NOMO-1 treated with DMSO at 0.1 percent for 48 hours (cell line): ENCODE measurements around the gene VCAN.

Experiments used
- DNase-seq: peaks from one replicate; lab custom pipeline; 2025; ENCODE audit not compliant: unreplicated experiment; lab: John Stamatoyannopoulos, UW

VCAN gene

DNA sequence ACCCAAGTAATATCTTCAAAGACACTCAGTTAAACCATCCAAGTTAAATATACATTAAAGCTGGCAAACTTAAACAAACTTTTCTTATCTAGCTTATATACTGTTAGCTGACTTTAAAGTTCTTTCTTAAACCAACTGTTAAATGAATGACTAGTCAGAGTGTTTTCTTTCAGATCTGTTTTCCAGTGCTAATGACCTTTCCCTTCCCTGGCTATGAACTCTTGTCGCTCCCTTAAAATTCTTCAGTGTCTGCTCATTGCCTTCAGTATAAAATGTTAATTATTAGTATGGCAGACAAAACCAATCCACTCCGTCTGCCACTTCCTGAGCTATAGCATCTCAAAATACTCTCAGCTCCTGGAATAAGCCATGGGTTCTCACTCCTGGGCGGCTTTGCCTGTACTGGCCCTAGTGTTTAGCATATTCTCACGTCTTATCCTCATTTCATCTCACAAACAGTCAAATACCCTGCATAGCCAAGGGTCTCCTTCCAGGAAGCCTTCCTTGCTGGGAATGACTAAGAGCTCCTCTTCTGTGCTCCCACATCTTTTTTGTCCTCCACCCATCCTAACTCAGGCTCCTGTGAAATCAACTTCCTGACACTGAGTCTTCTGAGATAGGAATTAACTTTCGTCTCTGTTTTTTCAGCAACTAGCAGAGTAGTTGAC lies 87.7 kb downstream of the VCAN start:
- DNase-seq, result no peak

DNA sequence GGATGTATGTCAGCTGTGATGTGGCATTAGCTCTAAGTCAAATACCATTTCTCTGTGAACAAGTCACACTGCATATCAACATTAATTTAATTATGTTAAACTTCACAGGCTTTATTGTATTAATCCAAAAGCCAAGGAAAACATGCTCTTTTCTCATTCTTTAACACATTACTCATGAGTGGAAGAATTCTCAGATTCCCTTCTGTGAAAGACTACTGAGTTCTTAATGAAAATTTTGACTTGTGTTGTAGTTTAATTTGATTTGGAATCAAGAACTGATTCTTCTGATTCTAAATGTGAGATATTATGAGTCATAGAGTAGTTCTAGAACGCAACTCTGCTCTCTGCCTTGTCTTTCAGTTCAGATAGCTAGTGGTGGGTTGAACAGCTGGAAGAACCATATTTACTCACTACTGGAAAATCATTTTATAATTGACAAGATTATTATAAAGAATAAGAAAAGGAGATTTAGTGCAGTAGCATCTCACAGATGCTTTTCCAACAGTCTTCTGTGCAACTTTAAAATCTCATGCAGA lies 90.6 kb downstream of the VCAN start:
- DNase-seq, result no peak

GRCh38 chr5:83562791-83563557 lies 91.4 kb downstream of the VCAN start:
- no peak for DNase-seq

GRCh38 chr5:83563631-83564030 lies 92.1 kb downstream of the VCAN start:
- DNase-seq, result no peak

DNA sequence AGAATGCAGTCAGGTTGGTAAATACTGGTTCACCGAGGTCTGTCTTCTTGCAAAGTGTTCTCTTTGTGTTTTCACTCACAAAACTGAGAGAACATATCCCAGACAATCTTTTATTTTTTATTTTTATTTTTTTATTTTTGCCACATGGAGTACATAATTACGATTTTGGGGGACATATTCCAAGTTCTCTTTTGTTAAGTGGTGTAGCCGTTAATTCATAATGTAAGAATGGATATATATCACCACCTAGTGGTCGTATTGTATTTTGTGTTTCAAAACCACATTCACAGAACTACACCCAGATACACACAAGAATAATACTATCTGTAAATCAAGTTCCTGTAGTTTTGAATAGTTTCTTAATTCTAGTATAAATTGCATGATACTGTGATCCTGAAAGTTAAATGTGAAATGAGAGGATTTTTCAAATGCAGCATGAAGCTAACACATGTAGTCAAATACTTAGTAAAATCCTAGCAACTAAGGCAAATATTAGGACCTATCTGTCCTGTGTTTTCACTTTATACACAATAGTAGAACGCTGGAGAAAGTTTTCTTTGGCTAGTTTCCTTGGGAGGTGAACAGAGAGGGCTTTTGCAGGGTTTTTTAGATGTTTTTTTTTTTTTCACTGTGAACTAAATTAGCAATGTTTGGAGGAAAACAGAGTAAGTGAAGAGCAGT lies 92.7 kb downstream of the VCAN start:
- DNase-seq, result peak; percentile 47

- no peak for DNase-seq
Observed at GRCh38 chr5:83567741-83568140, 96.2 kb downstream of the VCAN start.

- no peak for DNase-seq
Observed at GRCh38 chr5:83568186-83568585, 96.6 kb downstream of the VCAN start.

- no peak for DNase-seq
Observed at GRCh38 chr5:83570916-83571315, 99.4 kb downstream of the VCAN start.

DNA sequence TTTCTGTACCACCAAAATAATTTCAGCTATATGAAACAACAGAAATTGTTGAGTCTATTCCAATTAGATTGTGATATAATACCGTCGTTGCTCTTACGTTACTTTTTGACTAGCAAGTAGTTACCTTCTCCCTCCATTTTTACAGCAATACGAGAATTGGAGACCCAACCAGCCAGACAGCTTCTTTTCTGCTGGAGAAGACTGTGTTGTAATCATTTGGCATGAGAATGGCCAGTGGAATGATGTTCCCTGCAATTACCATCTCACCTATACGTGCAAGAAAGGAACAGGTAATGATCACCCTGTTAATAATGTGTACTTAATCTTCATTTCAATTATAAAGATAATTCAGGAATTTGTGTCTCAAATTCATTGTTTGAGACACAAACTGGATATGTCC lies 100.7 kb downstream of the VCAN start:
- DNase-seq, result no peak

DNA sequence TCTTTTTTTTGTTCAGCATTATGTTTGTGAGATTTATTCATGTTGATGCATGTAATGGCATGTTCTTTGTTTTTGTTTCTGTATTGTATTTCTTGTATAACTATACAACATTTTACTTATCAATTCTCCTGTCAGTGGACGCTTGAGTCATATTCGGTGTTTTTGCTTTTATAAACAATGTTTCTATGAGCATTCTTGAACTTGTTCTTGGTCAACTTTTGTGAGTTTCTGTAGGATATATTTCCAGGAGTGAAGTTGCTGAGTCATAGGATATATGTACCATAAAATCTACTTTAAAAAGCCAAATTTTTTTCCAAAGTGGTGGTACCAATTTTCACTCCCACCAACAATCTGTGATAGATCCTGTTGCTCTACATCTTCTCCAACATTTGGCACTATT lies 104.8 kb downstream of the VCAN start:
- DNase-seq, result no peak

- no peak for DNase-seq
Observed at GRCh38 chr5:83577036-83577636, 105.6 kb downstream of the VCAN start.

GRCh38 chr5:83583859-83584258 lies 112.3 kb downstream of the VCAN start:
- DNase-seq, result no peak

- DNase-seq, result no peak
Observed at GRCh38 chr5:83586874-83587776, 115.6 kb downstream of the VCAN start.

GRCh38 chr5:83589786-83590185 lies 118.2 kb downstream of the VCAN start:
- no peak for DNase-seq

- DNase-seq, result no peak
Observed at GRCh38 chr5:83590966-83591365, 119.4 kb downstream of the VCAN start.

GRCh38 chr5:83595217-83595616 lies 123.7 kb downstream of the VCAN start:
- no peak for DNase-seq

- peak; percentile 69 for DNase-seq
Observed at GRCh38 chr5:83608122-83608521, 136.6 kb downstream of the VCAN start.

- DNase-seq, result no peak
Observed at GRCh38 chr5:83614841-83615240, 143.3 kb downstream of the VCAN start.

DNA sequence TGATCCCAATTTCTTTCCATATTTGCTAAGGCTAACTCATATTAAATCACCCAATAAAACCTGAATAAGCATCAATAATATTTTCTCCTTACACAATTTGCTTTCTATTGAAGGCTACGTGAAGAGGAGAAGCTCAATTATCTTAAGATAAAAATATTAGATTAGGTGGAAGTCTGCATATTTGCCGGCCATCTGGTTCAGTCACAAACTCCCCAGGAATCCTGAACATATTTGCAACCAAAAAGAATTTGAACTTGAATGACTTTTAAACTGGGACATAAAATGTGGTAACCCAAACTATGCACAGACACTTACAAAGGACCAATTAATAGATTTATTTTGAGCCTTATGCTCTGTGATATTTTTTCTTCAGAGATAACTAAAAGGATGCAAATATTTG lies 156.8 kb downstream of the VCAN start:
- no peak for DNase-seq
